Mucosa of rectum (tissue), 2 donors: ENCODE results near the gene CFAP97D1.
A peak's percentile ranks its signal among the peaks of the same experiment; 100 is the strongest.

ENCODE experiments used
- H3K27ac ChIP-seq, 2 donors: one replicate each; pipeline ENCODE4 v1.7.0; 2013; ENCODE audit warnings: inconsistent platforms in 2 of 2, low read depth in 2 of 2, low read length in 2 of 2
- H3K27me3 ChIP-seq, 2 donors: one replicate each; pipeline ENCODE4 v1.7.0; 2013; ENCODE audit warnings: low read length in 2 of 2; ENCODE audit not compliant: control insufficient read depth in 2 of 2, insufficient read depth in 2 of 2
- H3K36me3 ChIP-seq, 2 donors: one replicate each; pipeline ENCODE4 v1.7.0; 2013; ENCODE audit warnings: low read length in 2 of 2; ENCODE audit not compliant: control insufficient read depth in 2 of 2, insufficient read depth in 2 of 2
- H3K4me1 ChIP-seq, 2 donors: one replicate each; pipeline ENCODE4 v1.7.0; 2013; ENCODE audit warnings: low read length in 2 of 2, mild to moderate bottlenecking in 1 of 2; ENCODE audit not compliant: control insufficient read depth in 2 of 2, insufficient read depth in 2 of 2
- H3K4me3 ChIP-seq, 2 donors: one replicate each; pipeline ENCODE4 v1.7.0; 2013; ENCODE audit warnings: low read length in 2 of 2
- H3K9ac ChIP-seq, 2 donors: one replicate each; pipeline ENCODE4 v1.7.0; 2013; ENCODE audit warnings: low read length in 2 of 2, low read depth in 1 of 2, mild to moderate bottlenecking in 1 of 2
- H3K9me3 ChIP-seq, 2 donors: one replicate each; pipeline ENCODE4 v1.7.0; 2013; ENCODE audit warnings: low read length in 2 of 2; ENCODE audit not compliant: control insufficient read depth in 2 of 2
- donor health status: healthy.
- donor health status: Normal muscosa, but diverticular disease.

The CFAP97D1 gene

DNA sequence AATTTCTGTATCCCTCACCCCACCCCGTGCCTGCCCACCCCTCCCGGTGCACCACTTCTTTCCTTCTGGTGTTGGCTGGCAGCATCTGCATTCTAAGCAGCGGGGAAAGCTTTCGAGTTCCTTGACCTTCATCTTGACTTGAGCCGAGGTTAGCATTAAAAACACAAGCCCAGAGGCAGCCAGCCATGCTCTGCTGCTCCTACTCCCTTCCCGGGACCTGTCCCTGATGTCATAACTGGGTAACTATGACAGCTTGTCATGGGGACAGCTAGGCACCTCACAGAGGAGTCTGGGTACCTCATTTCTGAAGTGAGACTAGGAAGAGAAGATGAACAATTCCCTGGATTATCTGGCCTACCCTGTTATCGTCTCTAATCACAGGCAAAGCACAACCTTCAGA lies at the start of gene CFAP97D1:
CFAP97D1 (plus strand) TSS at position 301 of the 400 bp plus-strand sequence; CDS start at position 329, 28 bp downstream.
- H3K9me3 ChIP-seq, result no peaks in the 10 kb centered on the region
- H3K27me3 ChIP-seq, result peaks cover 2 to 5% of the 10 kb centered on the region in 2 donors
- H3K4me3 ChIP-seq, result peak within 1 kb of the TSS; percentile 78 to 86
- H3K36me3 ChIP-seq, result peaks cover 4 to 7% of the 10 kb centered on the region in 2 donors
- H3K4me1 ChIP-seq, result peaks cover 8 to 9% of the 10 kb centered on the region in 2 donors
- peak within 1 kb of the TSS; percentile 69 to 97 for H3K9ac ChIP-seq
- H3K27ac ChIP-seq, result peak within 1 kb of the TSS in 1 of 2 donors; percentile 97

DNA sequence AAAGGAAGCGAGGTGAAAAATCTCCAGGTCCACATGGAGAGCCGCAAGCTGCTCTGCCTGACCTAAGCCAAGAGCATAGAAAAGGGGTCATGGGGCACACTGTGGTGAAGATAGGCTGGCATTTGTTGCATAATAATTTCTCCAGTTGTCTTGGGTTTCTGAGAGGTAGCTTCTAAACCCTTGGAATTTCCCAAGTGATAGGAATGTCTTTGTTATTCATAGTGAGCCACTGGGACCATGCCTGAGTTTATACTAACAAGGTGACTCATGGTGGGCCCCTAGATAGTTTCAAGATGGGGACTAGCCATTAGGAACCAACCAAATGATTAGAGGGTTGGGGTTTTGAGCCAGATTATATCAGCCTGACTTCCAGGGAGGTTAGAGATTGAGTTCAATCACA lies 47.3 kb upstream of the CFAP97D1 start:
- H3K36me3 ChIP-seq, result no peaks in the 10 kb centered on the region
- H3K9ac ChIP-seq, result no peak overlapping the region
- no peak overlapping the region for H3K4me3 ChIP-seq
- no peaks in the 10 kb centered on the region for H3K9me3 ChIP-seq
- H3K27ac ChIP-seq, result no peak overlapping the region
- H3K4me1 ChIP-seq, result no peaks in the 10 kb centered on the region
- H3K27me3 ChIP-seq, result no peaks in the 10 kb centered on the region

DNA sequence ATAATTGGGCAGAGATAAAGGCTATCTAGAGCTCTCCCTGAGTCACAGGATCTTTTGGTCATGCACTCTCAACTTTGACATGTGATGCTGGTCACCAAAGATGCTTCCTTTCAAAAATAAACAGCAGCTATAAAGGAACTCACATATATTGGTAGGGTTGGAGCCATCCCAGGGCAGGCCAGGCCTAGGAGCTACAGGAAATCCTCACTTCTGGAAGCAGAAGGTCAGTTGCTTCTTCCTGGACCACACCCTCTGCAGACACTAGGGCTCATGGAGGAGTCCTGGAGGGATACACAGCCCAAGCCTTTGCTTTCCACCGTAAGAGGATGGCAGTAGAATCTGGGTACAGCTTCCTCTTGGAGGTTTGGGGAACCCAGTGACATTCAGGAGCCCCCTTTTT lies 46.3 kb upstream of the CFAP97D1 start:
- H3K4me3 ChIP-seq, result no peak overlapping the region
- no peaks in the 10 kb centered on the region for H3K27me3 ChIP-seq
- no peak overlapping the region for H3K27ac ChIP-seq
- no peaks in the 10 kb centered on the region for H3K4me1 ChIP-seq
- no peak overlapping the region for H3K9ac ChIP-seq
- H3K36me3 ChIP-seq, result no peaks in the 10 kb centered on the region
- H3K9me3 ChIP-seq, result no peaks in the 10 kb centered on the region

DNA sequence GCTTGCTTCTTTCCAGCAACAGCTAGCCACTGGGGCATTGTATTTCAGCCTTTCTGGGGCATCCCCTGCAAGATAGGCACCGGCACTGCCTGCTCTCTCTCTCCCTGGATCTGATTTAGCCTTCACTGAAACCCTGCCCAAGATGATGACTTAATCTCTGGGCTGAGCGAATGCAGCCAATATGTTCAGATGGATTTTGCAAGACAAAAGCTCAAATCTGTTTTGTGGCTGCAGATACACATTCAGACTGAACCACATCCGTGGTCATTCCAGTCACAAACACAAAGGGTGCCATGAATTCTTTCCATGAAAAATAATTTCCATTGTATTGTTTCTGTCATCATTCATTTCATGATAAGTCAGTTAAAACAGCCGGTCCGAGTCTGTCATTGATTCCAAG lies 45.9 kb upstream of the CFAP97D1 start:
- Histone ChIP-seq H3K27ac (no peak overlapping the region), H3K27me3 (no peaks in the 10 kb centered on the region)

DNA sequence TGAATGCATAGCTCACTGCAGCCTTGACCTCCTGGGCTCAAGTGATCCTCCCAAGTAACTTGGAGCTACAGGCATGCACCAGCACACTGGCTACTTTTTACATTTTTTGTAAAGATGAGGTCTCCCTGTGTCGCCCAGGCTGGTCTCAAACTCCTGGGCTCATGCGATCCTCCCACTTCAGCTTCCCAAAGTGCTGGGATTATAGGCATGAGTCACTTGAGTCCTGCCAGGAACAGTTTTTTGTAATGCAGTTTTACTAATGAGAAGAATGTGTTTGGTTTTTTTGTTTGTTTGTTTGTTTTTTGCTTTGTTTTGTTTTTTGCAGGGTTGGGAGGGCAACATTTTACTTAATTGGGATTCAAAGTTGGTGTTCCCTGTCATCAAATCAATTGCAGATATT lies 43.8 kb upstream of the CFAP97D1 start:
- H3K9ac ChIP-seq, result no peak overlapping the region
- no peak overlapping the region for H3K27ac ChIP-seq
- H3K4me3 ChIP-seq, result no peak overlapping the region
- H3K9me3 ChIP-seq, result no peaks in the 10 kb centered on the region
- H3K36me3 ChIP-seq, result no peaks in the 10 kb centered on the region
- no peaks in the 10 kb centered on the region for H3K27me3 ChIP-seq
- H3K4me1 ChIP-seq, result no peaks in the 10 kb centered on the region

More for the DNA sequence above, 45.9 kb upstream of the CFAP97D1 start:
- Histone ChIP-seq H3K9ac (no peak overlapping the region), H3K36me3 (no peaks in the 10 kb centered on the region), H3K9me3 (no peaks in the 10 kb centered on the region), H3K4me1 (no peaks in the 10 kb centered on the region), H3K4me3 (no peak overlapping the region)

DNA sequence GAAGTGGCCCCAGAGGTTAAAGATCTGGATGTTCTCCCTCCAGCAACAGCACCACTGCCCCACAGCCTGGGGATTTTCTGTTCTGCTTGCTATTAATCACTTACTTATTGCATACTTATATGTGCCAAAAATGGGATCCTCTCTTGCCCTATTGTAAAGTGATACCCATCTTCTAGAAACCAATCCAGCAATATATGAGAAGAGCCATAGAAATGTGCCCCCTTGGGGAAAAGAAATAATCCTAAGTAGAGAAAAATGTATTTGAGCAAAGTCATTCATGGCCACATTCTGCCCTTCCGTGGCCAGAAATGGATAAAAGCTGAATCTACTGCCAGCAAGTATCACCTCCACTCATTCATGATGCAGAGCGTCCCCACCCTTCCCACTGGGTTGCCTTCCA lies 42.5 kb upstream of the CFAP97D1 start:
- no peak overlapping the region for H3K4me3 ChIP-seq
- no peak overlapping the region for H3K9ac ChIP-seq
- no peaks in the 10 kb centered on the region for H3K9me3 ChIP-seq

DNA sequence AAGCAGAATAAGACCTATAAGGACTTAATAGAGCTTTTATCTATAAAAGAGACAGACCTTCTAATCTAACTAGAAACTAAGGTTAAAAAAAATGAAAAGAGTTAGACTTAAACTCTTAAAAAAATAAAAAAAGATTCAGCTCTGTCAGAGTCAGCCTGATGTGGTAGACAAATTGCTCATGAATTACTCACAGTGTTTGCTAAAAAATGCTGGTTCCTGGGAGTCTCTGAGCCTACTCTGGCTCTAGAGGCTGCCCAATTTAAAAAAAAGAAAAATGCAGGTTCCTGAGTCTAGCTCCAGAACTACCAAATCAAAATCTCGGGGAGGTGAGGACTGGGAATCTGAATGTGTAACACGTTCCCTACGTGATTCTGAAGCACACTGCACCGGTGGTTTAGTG lies 39.7 kb upstream of the CFAP97D1 start:
- Histone ChIP-seq H3K27ac (no peak overlapping the region), H3K4me3 (no peak overlapping the region), H3K9me3 (no peaks in the 10 kb centered on the region), H3K4me1 (no peaks in the 10 kb centered on the region), H3K9ac (no peak overlapping the region), H3K27me3 (peaks cover 4 to 5% of the 10 kb centered on the region in 2 donors), H3K36me3 (no peaks in the 10 kb centered on the region)

More for the DNA sequence above, 42.5 kb upstream of the CFAP97D1 start:
- Histone ChIP-seq H3K4me1 (no peaks in the 10 kb centered on the region), H3K27ac (no peak overlapping the region), H3K36me3 (no peaks in the 10 kb centered on the region), H3K27me3 (no peaks in the 10 kb centered on the region)

DNA sequence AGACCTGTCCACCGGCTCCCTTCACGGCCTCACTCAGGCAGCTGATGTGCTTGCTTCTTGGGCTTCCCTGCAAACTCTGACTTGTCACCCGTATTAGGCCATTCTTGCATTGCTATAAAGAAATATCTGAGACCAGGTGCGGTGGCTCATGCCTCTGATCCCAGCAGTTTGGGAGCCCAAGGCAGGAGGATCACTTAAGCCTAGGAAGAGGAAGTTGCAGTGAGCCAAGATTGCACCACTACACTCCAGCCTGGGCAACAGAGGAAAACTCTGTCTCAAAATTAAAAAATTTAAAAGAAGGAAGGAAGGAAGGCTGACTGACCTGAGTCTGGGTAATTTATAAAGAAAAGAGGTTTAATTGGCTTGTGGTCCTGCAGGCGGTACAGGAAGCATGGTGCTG lies 38.6 kb upstream of the CFAP97D1 start:
- Histone ChIP-seq H3K27me3 (peaks cover 4 to 5% of the 10 kb centered on the region in 2 donors), H3K27ac (no peak overlapping the region)

DNA sequence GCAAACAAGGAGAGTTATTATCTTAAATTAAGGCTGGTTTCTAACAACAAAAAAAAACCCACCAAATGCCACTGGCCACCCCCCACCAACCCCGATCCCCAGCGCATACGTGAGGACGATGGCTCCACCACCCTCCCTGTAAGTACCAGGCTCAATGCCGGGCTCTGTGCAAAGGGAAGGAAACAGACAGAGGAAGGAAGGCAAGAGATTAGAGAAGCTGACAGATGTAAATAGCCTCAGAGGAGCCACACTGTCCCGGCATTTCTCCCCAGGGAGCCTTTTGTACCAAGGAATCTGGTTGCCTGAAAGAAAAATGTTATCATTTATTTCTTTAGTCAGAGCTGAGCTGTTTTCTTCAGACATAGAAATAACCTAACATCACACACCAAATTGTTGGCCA lies 34.7 kb upstream of the CFAP97D1 start:
- Histone ChIP-seq H3K9ac (no peak overlapping the region), H3K4me1 (no peaks in the 10 kb centered on the region), H3K27ac (no peak overlapping the region), H3K9me3 (no peaks in the 10 kb centered on the region), H3K36me3 (no peaks in the 10 kb centered on the region), H3K4me3 (no peak overlapping the region), H3K27me3 (peaks cover 5 to 12% of the 10 kb centered on the region in 2 donors)

More for the DNA sequence above, 38.6 kb upstream of the CFAP97D1 start:
- Histone ChIP-seq H3K4me1 (no peaks in the 10 kb centered on the region), H3K9ac (no peak overlapping the region), H3K36me3 (no peaks in the 10 kb centered on the region), H3K9me3 (no peaks in the 10 kb centered on the region), H3K4me3 (no peak overlapping the region)

DNA sequence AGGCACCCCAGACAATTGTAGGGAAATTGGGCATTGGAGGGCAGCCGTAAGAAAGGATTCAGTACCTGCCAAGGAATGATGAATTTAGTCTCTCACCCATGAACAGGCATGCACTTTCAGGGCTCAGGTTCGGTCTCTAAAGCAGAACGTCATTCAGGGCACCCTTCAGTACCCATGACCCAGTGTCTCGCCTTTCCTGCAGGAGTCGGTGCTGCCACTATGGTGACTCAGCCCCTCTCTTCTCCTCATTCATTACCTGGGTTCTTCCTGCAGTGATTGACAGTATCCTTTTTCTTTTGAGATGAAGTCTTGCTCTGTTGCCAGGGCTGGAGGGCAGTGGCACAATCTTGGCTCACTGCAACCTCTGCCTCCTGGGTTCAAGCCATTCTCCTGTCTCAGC lies 30.1 kb upstream of the CFAP97D1 start:
- Histone ChIP-seq H3K36me3 (no peaks in the 10 kb centered on the region), H3K4me1 (peaks cover 0 to under 1% of the 10 kb centered on the region in 2 donors), H3K4me3 (no peak overlapping the region), H3K27me3 (peaks cover 11 to 25% of the 10 kb centered on the region in 2 donors), H3K27ac (no peak overlapping the region), H3K9me3 (no peaks in the 10 kb centered on the region), H3K9ac (no peak overlapping the region)
